ENCODE data around the gene RSPH1.

Gene RSPH1

DNA sequence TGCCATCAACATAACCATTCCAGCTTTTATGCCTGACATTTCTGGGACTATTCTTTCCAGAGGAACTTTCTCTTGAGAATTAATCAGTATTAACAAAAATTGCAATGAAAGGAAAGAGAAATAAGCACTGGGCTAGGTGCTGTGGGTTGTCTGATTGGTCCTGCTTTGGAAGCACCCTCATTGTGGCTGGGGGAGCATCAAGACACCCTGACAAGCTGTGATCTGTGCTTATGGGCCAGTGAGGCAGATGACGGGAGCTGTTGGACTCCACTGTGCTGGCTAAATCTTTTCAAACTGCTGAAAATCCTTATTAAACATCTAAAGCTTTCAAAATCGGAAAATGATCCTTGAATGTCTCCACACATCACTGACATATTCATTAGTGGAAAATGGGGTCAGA lies 72.3 kb downstream of the RSPH1 start:
- FAIRE-seq, result no peak

GRCh38 chr21:42423197-42423675 lies 72.8 kb downstream of the RSPH1 start:
- FAIRE-seq, result no peak

All from TTC549 (cell line).